Left lung (tissue), 14 donors: ENCODE results near the gene MMD2. TPM values are rescaled to one million over a fixed set of nuclear protein-coding genes. Genes with fewer than 3 reads are reported as not detected.

ENCODE experiments used
- ATAC-seq: fragments of 200-7000 bp; cut with Tn5 transposase; one replicate; pipeline ENCODE4 v1.9.1; 2020; ENCODE audit warnings: moderate library complexity
- DNase-seq, 4 donors: peaks; one replicate each; pipeline ENCODE4 v3.0.0-alpha.2; 2013 to 2020
- H3K27ac ChIP-seq, 2 donors: fragments of 200-600 bp; sonication (generic) in 1 of 2; one replicate each; pipeline versions ENCODE4 v1.5.0 to v1.8.0; 2020 to 2021
- H3K27me3 ChIP-seq, 2 donors: fragments of 200-600 bp; sonication (generic) in 1 of 2; one replicate each; pipeline versions ENCODE4 v1.5.0 to v1.8.0; 2020 to 2021
- H3K36me3 ChIP-seq, 2 donors: fragments of 200-600 bp; sonication (generic) in 1 of 2; one replicate each; pipeline versions ENCODE4 v1.5.0 to v1.8.0; 2020 to 2021
- H3K4me1 ChIP-seq, 2 donors: fragments of 200-600 bp; one replicate each; pipeline ENCODE4 v1.8.0; 2021
- H3K4me3 ChIP-seq, 2 donors: fragments of 200-600 bp; sonication (generic) in 1 of 2; one replicate each; pipeline versions ENCODE4 v1.5.0 to v1.8.0; 2020 to 2021; ENCODE audit warnings: mild to moderate bottlenecking in 1 of 2
- H3K9me3 ChIP-seq, 2 donors: fragments of 200-600 bp; sonication (generic) in 1 of 2; one replicate each; pipeline versions ENCODE4 v1.5.0 to v1.8.0; 2020 to 2021
- intact Hi-C, 2 donors: fragments of 100-400 bp; cut with DNase I; formaldehyde crosslinking; loops; one replicate each; pipeline versions ENCODE4 v1.11.2 to v1.14.2; 2022
- long read RNA-seq, 12 donors: library from polyadenylated mRNA in 2 of 12; unstranded in 2 of 12; transcript quantifications; one replicate each; pipeline ENCODE4 v2.0.0 and lab custom pipeline, GENCODE V29; 2019 to 2026
- polyA plus RNA-seq, 6 donors: library from polyadenylated mRNA; unstranded; fragments of 120-200 nt; gene quantifications; one replicate each; pipeline ENCODE4 v1.2.1, GENCODE V29; 2013; ENCODE audit not compliant: insufficient read length in 6 of 6
- total RNA-seq, 2 donors: library from RNA; stranded (reverse); fragmentation: NEBNext Ultra II Directional; extraction: Animal tissue kit (Norgen Biotek cat#: 25700); gene quantifications; one replicate each; pipeline ENCODE4 v1.2.1, GENCODE V29; 2021
- TF ChIP-seq, protein P1 (sequence below), 2 donors: fragments of 200-600 bp; sonication (generic) in 1 of 2; IDR thresholded peaks; one replicate each; pipeline versions ENCODE4 v1.5.0 to v1.8.0; 2021; ENCODE audit warnings: antibody characterized with exemption in 2 of 2
- donor health status: DM: no; HTN: yes; CAD: no.
- donor health status: DM: no; HTN: no; CAD: no.

MMD2 gene
- total RNA-seq, result not detected
- under 1 TPM in 2 of 6 donors, not detected in 4; 0.06 to 0.17 TPM for polyA plus RNA-seq
- long read RNA-seq, donor 1, result 0 reads
- long read RNA-seq, donor 2, result 0 reads
- long read RNA-seq, donor 3, result 0 reads
- long read RNA-seq, donor 4, result 0 reads
- long read RNA-seq, donor 5, result 0 reads
- long read RNA-seq, donor 6, result 0 reads
- long read RNA-seq, donor 7, result 0 reads
- long read RNA-seq, donor 8, result 0 reads
- long read RNA-seq, donor 9, result 0 reads
- long read RNA-seq, donor 10, result 0 reads
- long read RNA-seq, donor 11, transcript MMD2-201 (7 exons, 2,335 nt), result major isoform, 17 of 17 reads
- long read RNA-seq, donor 11, partial matches to known transcripts, result 0 of 17 reads
- long read RNA-seq, donor 11, other reads (novel, unspliced or antisense), result 0 of 17 reads
- long read RNA-seq, donor 12, result 0 reads

DNA sequence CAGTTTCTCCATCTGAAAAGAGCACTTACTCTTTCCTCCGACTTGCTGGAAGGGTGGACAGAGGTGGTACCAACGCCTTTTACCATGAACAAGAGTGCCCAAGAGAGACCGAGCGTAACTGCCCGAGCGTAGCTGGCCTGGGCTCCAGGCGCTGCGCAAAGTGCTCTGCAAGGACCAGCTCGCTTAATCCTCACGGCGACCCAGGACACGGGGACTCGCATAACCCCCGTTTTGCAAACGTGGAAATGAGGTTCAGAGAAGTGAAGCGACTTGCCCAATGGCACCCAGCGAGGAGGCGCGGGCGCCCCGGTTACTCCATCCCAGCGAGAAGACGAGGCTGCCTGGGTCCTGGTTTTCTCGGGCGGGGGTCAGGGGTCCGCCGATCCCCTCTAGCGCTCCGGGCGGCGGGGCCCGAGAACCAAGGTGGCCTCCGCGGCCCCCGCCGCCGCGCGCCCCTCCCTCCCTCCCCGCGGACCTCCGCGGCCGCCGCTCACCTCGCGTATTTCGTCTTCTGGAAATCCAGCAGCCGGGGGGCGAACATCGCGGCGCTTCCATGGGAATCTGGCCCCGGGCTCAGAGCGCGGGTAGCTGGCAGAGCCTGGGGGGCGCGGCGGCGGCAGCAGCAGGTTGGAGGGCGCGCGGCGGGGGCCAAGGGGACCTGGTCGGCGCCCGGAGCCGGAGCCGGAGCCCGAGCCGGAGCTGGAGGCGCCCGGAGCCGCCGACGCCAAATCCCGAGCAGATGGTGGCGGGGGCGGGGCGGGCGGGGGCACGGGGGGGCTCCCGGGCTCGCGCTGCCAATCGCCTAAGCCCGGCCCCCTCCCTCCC is at the start of gene MMD2:
Gene MMD2 (minus strand): TSS at position 711 of the 825 bp plus-strand sequence. CDS start 170 bp downstream, at position 541.
- TF ChIP-seq, protein P1, sequence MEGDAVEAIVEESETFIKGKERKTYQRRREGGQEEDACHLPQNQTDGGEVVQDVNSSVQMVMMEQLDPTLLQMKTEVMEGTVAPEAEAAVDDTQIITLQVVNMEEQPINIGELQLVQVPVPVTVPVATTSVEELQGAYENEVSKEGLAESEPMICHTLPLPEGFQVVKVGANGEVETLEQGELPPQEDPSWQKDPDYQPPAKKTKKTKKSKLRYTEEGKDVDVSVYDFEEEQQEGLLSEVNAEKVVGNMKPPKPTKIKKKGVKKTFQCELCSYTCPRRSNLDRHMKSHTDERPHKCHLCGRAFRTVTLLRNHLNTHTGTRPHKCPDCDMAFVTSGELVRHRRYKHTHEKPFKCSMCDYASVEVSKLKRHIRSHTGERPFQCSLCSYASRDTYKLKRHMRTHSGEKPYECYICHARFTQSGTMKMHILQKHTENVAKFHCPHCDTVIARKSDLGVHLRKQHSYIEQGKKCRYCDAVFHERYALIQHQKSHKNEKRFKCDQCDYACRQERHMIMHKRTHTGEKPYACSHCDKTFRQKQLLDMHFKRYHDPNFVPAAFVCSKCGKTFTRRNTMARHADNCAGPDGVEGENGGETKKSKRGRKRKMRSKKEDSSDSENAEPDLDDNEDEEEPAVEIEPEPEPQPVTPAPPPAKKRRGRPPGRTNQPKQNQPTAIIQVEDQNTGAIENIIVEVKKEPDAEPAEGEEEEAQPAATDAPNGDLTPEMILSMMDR (IDR thresholded peaks at IDR 0.05), result no peak
- Histone ChIP-seq H3K27ac (no peak within 1 kb of the TSS), H3K9me3 (no peaks in the 10 kb centered on the region), H3K4me3 (no peak within 1 kb of the TSS), H3K4me1 (peaks cover 0 to 6% of the 10 kb centered on the region in 2 donors), H3K36me3 (no peaks in the 10 kb centered on the region), H3K27me3 (peaks cover 20 to 92% of the 10 kb centered on the region in 2 donors)
- ATAC-seq (no peak), DNase-seq (peak in 1 of 4 donors; percentile 77)
- intact Hi-C loops, result no loop called here

DNA sequence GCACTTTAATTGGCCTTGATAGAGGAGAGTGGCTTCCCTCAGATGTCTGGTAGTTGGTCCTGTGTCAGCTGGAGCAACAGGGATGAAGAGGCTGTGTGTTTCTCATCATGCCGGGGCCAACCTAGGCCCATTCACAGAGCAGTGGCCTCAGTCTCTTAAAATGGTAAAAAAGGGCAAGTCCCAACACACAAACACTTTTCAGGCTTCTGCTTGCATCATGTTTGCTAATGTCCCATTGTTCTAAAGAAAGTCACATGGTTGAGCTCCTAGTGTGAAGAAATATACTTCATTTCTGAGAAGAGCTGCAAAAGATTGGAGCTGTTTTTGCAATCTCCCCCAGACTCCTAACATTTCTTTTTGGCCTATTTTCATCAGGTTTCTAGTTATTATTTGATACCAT is 46.1 kb upstream of the MMD2 start:
- ATAC-seq, result no peak
- no peaks in the 10 kb centered on the region for H3K9me3 ChIP-seq

DNA sequence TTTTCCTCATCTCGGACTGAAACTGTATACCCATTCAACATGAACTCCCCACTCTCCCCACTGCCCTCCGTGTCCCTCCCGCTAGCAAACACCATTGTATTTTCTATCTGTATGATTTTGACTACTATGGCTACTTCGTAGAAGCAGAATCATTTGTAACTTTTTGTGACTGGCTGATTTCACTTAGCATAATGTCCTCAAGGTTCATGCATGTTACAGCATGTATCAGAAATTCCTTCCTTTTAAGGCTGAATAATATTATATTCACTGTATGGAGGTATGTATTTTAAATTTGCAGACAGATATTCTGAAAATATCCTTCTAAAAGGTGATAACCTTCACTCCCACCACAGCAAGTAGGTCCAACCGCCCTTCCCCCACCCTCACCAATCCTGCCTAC is 42.9 kb upstream of the MMD2 start:
- peaks cover 3 to 29% of the 10 kb centered on the region in 2 donors for H3K36me3 ChIP-seq
- H3K4me3 ChIP-seq, result no peak overlapping the region
- H3K9me3 ChIP-seq, result no peaks in the 10 kb centered on the region
- intact Hi-C loops, result no loop called here
- no peaks in the 10 kb centered on the region for H3K27me3 ChIP-seq
- DNase-seq (no peak), ATAC-seq (no peak)
- H3K4me1 ChIP-seq, result no peaks in the 10 kb centered on the region
- H3K27ac ChIP-seq, result no peak overlapping the region
- TF ChIP-seq, protein P1 (IDR thresholded peaks at IDR 0.05), result no peak

More for the DNA sequence above, 46.1 kb upstream of the MMD2 start:
- Histone ChIP-seq H3K27me3 (no peaks in the 10 kb centered on the region), H3K27ac (no peak overlapping the region), H3K4me1 (no peaks in the 10 kb centered on the region), H3K4me3 (no peak overlapping the region), H3K36me3 (peaks cover 0 to 24% of the 10 kb centered on the region in 2 donors)
- no peak for DNase-seq
- TF ChIP-seq, protein P1 (IDR thresholded peaks at IDR 0.05), result no peak
- intact Hi-C loops, result no loop called here

DNA sequence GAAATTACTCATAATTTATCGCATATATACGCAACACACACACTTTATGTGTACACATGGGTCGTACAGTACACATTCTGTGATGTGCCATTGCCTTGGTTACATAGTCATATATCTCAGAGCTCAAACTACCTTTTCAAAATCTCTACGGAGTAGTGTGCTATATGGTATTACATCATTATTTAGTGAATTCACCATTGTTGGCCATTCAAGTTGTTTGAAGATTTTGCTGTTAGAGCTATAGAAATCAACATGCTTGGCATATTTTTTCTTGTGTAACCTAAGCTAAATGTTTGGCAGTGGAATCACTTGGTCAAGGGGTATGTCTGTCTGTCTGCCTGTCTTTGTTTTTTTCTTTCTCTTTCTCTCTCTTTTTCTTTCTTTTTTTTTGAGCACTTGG is 42.0 kb upstream of the MMD2 start:
- no peaks in the 10 kb centered on the region for H3K27me3 ChIP-seq
- no peaks in the 10 kb centered on the region for H3K4me1 ChIP-seq
- H3K9me3 ChIP-seq, result no peaks in the 10 kb centered on the region
- intact Hi-C loops, result no loop called here
- ATAC-seq (no peak), DNase-seq (no peak)
- TF ChIP-seq, protein P1 (IDR thresholded peaks at IDR 0.05), result no peak
- no peak overlapping the region for H3K4me3 ChIP-seq
- peaks cover 3 to 38% of the 10 kb centered on the region in 2 donors for H3K36me3 ChIP-seq
- H3K27ac ChIP-seq, result no peak overlapping the region
